ENCODE data around the gene KCNJ13.

Gene KCNJ13

GRCh38 chr2:232776435-232776834 lies at the start of gene KCNJ13:
Gene KCNJ13 (minus strand): TSS chr2:232776565. CDS start chr2:232771362, 5,203 bp downstream.
- DNase-seq = no peak

- DNase-seq = no peak
These were observed 41.4 kb upstream of the KCNJ13 start for GRCh38 chr2:232817756-232818155.

DNA sequence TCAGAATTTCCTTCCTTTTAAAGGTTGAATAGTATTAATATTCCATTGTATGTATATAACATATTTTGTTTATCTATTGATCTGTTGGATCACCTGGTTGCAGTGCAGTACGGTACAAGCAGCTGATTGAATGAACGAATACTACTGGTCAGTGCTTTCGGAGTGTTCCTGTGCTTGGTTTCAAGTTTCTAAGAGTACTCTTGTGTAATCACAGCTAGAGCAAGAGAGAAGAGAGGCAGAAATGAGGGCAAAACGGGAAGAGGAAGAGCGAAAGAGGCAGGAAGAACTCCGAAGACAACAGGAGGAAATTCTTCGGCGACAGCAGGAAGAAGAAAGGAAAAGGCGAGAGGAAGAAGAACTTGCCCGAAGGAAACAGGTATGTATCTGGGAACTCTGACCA lies 40.3 kb upstream of the KCNJ13 start:
- DNase-seq = no peak

DNA sequence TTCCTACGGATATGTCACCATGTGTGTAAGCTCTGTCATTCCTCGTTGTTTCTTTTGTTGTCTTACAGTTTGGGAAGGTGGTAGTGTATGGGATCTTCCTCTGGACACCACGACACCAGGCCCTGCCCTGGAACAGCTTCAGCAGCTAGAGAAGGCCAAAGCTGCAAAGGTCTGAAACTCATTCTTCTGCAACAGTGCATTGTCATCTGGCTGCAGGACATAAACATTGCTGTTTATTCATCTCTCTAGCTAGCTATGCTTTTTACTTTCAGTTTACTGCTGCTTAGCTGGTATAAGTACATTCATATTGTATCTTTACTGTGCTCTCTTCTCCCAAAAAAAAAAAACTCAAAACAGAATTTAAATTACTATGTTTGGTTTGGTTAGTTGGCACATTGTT lies 39.2 kb upstream of the KCNJ13 start:
- DNase-seq = no peak

GRCh38 chr2:232810444-232810843 lies 34.1 kb upstream of the KCNJ13 start:
- DNase-seq = no peak

GRCh38 chr2:232809349-232810124 lies 33.2 kb upstream of the KCNJ13 start:
- DNase-seq = no peak

DNA sequence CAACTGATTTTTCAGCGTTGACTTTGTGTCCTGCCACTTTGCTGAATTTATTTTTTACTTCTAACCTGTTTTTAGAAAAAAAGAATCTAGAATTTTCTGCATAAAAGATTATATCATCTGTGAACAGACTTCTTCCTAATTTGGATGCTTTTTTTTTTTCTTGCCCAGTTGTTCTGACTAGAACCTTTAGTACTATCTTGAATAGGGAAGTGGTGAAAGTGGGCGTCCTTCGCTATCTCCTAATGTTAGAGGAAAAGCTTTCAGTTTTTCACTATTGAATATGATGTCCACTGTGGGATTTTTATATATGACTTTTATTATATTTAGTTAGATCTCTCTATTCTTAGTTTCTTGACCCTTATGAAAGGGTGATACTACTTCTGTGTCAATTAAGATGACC lies 25.7 kb upstream of the KCNJ13 start:
- no peak for DNase-seq

DNA sequence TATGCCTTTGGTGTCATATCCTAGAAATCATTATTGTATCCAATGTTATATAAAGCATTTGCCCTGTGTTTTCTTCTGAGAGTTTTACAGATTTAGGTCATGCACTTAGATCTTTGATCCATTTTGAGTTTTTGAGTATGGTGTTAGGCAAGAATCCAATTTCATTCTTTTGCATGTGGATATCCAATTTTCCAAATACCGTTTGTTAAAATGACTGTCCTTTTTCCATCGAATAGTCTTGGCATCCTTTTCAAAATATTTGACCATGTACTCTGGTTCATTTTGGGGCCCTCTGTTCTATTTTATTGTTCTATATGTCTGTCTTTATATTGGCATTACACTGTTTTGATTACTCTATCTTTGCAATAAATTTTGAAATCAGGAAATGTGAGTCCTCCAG lies 23.8 kb upstream of the KCNJ13 start:
- DNase-seq = no peak

DNA sequence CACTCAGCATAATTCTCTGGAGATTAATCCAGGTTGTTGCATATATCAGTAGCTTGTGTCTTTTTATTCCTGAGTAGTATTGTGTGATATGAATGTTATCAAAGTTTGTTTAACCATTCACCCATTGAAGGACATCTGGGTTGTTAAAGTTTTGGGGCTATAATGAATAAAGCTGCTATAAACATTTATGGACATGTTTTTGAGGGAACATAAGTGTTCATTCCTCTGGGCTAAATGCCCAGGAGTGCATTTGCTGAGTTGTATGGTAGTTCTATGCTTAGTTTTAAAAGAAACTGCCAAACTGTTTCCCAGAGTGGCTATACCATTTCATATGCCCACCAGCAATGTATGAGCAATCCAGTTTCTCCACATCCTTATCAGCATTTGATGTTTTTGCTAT lies 21.8 kb upstream of the KCNJ13 start:
- no peak for DNase-seq

- DNase-seq = no peak
These were observed 19.6 kb upstream of the KCNJ13 start for GRCh38 chr2:232795920-232796319.

GRCh38 chr2:232794981-232795380 lies 18.6 kb upstream of the KCNJ13 start:
- no peak for DNase-seq

DNA sequence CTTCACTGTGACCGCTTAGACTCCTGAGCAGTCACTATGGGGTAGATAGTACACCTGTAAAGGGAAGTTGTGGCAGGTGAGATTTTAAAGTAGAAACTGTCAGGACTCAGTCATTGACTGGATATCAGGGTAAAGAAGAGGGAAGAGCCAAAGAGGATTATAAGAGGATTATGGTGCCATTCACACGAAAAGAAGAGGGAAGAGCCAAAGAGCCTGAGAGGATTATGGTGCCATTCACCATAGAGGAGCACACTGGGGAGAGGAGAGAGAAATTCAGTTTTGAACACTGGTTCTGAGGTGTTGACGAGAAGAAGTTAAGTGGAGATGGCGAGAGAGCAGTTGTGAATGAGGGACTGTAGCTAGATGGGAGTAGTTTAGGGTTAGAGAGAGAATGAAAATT lies 16.9 kb upstream of the KCNJ13 start:
- no peak for DNase-seq

DNA sequence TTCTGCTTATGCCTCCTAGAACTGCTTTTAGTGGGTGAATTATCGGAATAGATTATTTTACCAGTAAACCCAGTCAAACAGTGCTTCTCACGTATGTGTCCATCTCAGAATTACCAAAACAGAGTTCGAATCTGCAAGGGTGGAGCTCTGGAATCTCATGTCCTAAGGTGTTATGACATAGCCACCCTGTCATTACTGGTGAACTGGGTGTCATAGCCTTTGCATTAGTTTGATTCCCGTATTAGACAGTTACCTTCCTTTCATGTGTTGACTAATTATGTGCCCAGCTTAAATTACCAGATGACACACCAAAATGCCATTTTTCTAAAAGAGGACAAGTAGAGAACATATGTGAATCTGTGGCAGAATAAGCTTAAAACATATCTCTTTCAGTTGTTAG lies 15.2 kb upstream of the KCNJ13 start:
- DNase-seq = no peak

DNA sequence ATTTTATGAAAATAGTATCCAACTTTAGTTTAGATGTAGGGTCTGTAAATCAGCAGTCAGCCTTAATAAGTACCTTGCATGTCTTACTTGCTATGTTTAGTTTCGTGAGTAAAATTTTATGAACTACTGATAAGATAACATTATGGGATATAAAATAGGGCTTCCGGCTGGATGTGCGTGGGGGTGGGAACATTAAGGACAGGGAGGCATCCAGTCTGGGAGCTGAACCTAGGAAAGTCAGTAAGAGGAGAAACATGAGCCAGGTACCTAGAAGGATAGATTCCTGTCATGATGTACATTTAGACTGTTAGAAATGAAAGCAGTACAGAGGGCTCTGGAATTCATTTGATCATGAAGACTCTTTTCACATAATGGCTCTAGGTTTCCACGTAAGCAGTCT lies 12.7 kb upstream of the KCNJ13 start:
- no peak for DNase-seq

- no peak for DNase-seq
These were observed 11.4 kb upstream of the KCNJ13 start for GRCh38 chr2:232787806-232788205.

DNA sequence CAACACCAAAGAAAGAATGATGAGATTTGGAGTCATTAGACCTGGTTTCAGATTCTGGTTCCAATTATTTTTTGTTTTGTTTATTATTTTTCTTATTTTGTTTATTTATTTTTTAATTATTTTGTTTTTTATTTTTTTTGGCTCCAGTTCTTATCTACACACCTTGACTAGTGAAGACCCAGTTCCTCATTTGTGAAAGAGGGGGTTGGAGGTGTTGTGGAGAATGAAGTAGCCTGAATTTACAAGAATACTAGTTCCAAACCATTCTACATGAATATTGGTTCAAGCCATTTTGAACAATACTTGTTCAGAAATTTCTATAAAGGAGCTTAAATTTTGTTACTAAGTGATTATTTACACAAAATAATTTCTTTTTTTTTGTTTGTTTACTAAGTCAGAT lies 6.9 kb upstream of the KCNJ13 start:
- DNase-seq = no peak

DNA sequence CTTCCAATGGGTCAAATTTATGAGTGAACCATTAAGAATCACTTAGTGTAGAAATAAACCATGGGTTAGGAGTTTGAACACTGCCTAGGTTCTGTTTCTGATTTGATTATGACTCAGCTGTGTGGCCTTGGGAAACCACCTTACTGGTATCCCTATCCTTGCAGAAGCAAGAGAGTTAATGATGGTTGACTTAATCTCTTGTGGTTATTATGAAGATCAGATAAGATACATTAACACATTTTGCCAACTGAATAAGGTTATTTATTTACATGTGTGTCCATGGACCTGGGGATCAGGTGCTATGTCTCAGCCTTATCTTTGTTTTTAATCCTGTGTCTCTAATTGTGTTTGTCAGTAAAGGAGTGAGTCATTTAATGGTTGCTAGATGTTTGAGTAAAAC lies 5.4 kb upstream of the KCNJ13 start:
- DNase-seq = no peak

- no peak for DNase-seq
These were observed 3.6 kb upstream of the KCNJ13 start for GRCh38 chr2:232779934-232780333.

- DNase-seq = no peak
These were observed 3.1 kb upstream of the KCNJ13 start for GRCh38 chr2:232779465-232779864.

DNA sequence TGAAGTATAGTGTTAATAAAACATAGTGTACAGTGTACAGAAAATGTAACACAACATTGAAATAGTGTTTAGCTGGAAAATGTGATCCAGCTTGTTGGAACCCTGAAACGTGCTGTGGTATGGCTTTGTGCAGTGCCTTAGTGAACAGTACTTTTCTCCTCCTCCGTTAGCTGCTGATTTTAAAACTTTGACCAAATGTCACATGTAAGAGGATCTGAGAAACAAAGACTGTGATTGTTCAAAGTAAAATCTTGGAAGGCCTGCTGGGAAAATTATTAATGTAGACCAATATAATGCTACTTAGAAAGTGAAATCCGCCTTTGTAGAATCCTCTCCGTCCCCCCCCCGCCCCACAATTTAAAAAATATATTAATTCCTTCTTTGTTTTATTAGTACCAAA lies 911 bp upstream of the KCNJ13 start:
- DNase-seq = no peak

GRCh38 chr2:232773815-232774214 lies 2.5 kb downstream of the KCNJ13 start:
- no peak for DNase-seq

GRCh38 chr2:232772531-232772930 lies 3.8 kb downstream of the KCNJ13 start:
- no peak for DNase-seq

DNA sequence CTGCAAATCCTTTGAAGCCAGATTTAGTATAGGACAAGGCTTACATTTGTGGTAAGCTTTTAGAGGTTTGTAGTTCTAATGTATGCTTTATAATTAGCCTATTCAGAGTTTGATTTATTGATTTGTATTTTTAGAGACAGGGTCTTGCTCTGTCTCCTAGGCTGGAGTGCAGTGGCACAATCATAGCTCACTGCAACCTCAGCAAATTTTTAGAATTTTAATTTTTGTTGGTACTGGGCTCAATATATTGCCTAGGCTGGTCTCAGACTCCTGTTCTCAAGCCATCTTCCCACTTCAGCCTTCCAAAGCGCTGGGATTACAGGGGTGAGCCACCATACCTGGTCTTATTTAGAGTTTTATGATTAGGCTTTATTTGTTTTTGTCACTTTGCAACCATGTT lies 4.5 kb downstream of the KCNJ13 start:
- DNase-seq = no peak

- no peak for DNase-seq
These were observed 6.2 kb downstream of the KCNJ13 start for GRCh38 chr2:232770207-232770606.

DNA sequence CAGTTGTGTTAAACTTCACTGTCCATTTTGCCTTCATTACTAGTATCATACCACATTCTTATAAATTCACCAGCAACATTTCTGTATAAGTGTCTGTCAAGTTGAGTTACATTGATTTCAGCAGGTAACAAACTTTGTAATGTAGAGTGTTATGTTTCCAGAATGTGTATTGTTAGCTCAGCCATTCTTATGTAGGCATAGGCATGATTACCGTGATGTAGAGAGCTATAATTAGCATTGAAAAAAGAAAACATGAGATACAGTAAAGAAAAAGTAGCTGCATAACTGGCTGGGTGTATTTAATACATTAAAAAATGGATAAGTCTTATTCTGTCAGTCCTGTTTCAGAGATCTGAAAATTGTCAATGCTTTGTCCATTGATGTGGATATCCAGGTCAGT lies 8.5 kb downstream of the KCNJ13 start:
- no peak for DNase-seq

Measured in COR-L47 (cell line).